ENCODE data around the gene GRAMD1B.

GRCh38 chr11:123570939-123571580, 141.0 kb downstream of the GRAMD1B start:
- no peak for TF ChIP-seq EZH2 (IDR thresholded peaks at IDR 0.05; ENCODE audit: borderline replicate concordance)
- TF ChIP-seq, protein P1, sequence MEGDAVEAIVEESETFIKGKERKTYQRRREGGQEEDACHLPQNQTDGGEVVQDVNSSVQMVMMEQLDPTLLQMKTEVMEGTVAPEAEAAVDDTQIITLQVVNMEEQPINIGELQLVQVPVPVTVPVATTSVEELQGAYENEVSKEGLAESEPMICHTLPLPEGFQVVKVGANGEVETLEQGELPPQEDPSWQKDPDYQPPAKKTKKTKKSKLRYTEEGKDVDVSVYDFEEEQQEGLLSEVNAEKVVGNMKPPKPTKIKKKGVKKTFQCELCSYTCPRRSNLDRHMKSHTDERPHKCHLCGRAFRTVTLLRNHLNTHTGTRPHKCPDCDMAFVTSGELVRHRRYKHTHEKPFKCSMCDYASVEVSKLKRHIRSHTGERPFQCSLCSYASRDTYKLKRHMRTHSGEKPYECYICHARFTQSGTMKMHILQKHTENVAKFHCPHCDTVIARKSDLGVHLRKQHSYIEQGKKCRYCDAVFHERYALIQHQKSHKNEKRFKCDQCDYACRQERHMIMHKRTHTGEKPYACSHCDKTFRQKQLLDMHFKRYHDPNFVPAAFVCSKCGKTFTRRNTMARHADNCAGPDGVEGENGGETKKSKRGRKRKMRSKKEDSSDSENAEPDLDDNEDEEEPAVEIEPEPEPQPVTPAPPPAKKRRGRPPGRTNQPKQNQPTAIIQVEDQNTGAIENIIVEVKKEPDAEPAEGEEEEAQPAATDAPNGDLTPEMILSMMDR (IDR thresholded peaks at IDR 0.05; ENCODE audit: poor library complexity) = no peak
